Chondrocyte (in vitro differentiated cells): ENCODE measurements around the gene MAP1S. TPM values are rescaled to one million over a fixed set of nuclear protein-coding genes. Genes with fewer than 3 reads are reported as not detected.

Experiments
- DNase-seq: peaks from one replicate; pipeline ENCODE4 v3.0.0; 2021; ENCODE audit warnings: mixed read lengths, low spot score
- H3K27ac Mint-ChIP-seq: one replicate; pipeline ENCODE4 v1.8.0; 2021; ENCODE audit warnings: mild to moderate bottlenecking, moderate library complexity, mixed read lengths; ENCODE audit not compliant: unreplicated experiment
- H3K27me3 Mint-ChIP-seq: 2 replicates; pipeline ENCODE4 v1.8.0; 2021; ENCODE audit warnings: low read depth, mixed read lengths
- H3K36me3 Mint-ChIP-seq: 2 replicates; pipeline ENCODE4 v1.8.0; 2021; ENCODE audit warnings: low read depth, mixed read lengths
- H3K4me1 Mint-ChIP-seq: 2 replicates; pipeline ENCODE4 v1.8.0; 2021; ENCODE audit warnings: low read depth, mild to moderate bottlenecking, mixed read lengths
- H3K4me3 Mint-ChIP-seq: one replicate; pipeline ENCODE4 v1.8.0; 2021; ENCODE audit warnings: mild to moderate bottlenecking, moderate library complexity, mixed read lengths; ENCODE audit not compliant: unreplicated experiment
- H3K9me3 Mint-ChIP-seq: 2 replicates; pipeline ENCODE4 v1.8.0; 2021; ENCODE audit warnings: low read depth, mixed read lengths
- CTCF ChIP-seq: fragments of 200-600 bp; sonication (generic); IDR thresholded peaks from 2 replicates; pipeline ENCODE4 v1.5.0; 2021; ENCODE audit warnings: antibody characterized with exemption, mild to moderate bottlenecking, moderate library complexity
- total RNA-seq: library from RNA; stranded (reverse); gene quantifications from 3 replicates; pipeline ENCODE4 v1.2.1, GENCODE V29; 2021

MAP1S gene
- total RNA-seq, 1 donor from 2014 or later = 64.4 TPM

DNA sequence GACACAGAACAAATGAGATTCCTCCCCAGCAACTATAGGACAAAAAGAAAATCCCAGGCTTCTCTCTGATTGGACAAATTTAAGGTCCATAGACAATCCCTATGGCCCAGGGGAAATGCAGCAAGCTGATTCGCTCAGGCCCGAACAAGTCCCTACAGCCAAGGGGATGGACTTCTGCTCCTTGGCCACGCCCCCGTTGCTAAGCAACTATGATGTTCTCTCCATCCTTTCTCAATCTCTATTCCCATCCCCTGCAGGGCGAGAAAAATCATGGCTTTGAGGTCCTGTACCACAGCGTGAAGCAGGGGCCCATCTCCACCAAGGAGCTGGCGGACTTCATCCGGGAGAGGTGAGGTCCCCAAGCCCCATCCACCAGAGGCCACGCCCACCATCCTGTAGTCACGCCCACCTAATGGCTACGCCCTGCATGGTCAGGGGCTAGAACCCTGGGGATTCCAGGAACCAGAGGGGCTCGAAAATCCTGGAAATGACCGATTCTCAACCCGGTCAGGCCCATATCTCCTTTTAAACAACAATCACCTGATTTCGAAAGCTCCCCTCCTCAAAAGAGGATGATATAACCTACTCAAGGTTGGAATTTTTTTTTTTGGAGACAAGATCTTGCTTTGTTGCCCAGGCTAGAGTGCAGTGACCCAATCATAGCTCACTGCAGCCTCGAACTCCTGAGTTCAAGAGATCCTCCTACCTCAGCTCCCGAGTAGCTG, 43.4 kb downstream of the MAP1S start:
- H3K4me1 Mint-ChIP-seq = peaks cover 14% of the 10 kb centered on the region
- no peaks in the 10 kb centered on the region for H3K36me3 Mint-ChIP-seq
- no peak overlapping the region for H3K27ac Mint-ChIP-seq
- H3K4me3 Mint-ChIP-seq = peak overlapping the region; percentile 29
- no peak for DNase-seq
- H3K9me3 Mint-ChIP-seq = no peaks in the 10 kb centered on the region
- H3K27me3 Mint-ChIP-seq = no peaks in the 10 kb centered on the region
- TF ChIP-seq CTCF = no peak

GRCh38 chr19:17764348-17764747, 45.1 kb downstream of the MAP1S start:
- peaks cover 12% of the 10 kb centered on the region for H3K4me1 Mint-ChIP-seq
- no peaks in the 10 kb centered on the region for H3K36me3 Mint-ChIP-seq
- H3K9me3 Mint-ChIP-seq = no peaks in the 10 kb centered on the region
- H3K27ac Mint-ChIP-seq = no peak overlapping the region
- H3K4me3 Mint-ChIP-seq = no peak overlapping the region
- H3K27me3 Mint-ChIP-seq = no peaks in the 10 kb centered on the region
- no peak for DNase-seq
- no peak for TF ChIP-seq CTCF

- Mint-ChIP-seq H3K4me1 (peaks cover 12% of the 10 kb centered on the region), H3K9me3 (no peaks in the 10 kb centered on the region), H3K27ac (no peak overlapping the region), H3K36me3 (no peaks in the 10 kb centered on the region), H3K27me3 (no peaks in the 10 kb centered on the region), H3K4me3 (no peak overlapping the region)
- no peak for DNase-seq
- TF ChIP-seq CTCF = no peak
Measured at GRCh38 chr19:17765069-17765618, 45.9 kb downstream of the MAP1S start.

DNA sequence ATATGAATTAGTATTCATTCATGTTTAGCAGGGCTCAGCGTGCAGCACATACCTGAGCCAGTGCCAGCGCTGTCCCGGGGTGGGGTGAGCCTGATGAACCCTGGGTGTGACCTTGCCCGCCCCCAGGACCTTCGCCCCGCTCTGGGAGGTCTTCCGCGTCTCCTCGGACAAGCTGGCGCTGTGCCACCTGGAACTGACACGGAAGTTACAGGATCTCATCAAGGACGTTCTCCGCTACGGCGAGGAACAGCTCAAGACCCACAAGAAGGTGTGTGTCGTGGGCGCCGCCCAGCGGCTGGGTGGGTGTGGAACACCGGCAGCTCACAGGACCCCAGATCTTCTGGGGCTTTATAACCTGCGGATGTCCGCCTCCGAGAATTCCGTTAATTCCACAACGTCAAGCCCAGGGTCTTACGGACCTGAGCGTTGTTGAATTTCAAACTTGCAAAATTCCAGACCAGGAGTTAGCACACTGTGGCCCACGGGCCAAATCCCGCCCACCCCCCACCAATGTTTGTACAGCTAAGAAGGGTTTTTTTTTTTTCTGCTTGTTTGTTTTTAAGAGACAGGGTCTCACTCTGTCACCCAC, 47.4 kb downstream of the MAP1S start:
- Mint-ChIP-seq H3K27ac (no peak overlapping the region), H3K9me3 (no peaks in the 10 kb centered on the region)
- DNase-seq = no peak

More for the DNA sequence above, 47.4 kb downstream of the MAP1S start:
- peak; percentile 89 for TF ChIP-seq CTCF
- H3K27me3 Mint-ChIP-seq = no peaks in the 10 kb centered on the region
- no peaks in the 10 kb centered on the region for H3K36me3 Mint-ChIP-seq
- peak overlapping the region; percentile 66 for H3K4me3 Mint-ChIP-seq
- H3K4me1 Mint-ChIP-seq = peaks cover 12% of the 10 kb centered on the region
